Measurements from ENCODE around the gene SLA2.
"Not testable (repeated sequence)": the region's sequence is repeated elsewhere in the genome, so short reads cannot be mapped to it uniquely, and the experiment has no call there.

Gene SLA2

DNA sequence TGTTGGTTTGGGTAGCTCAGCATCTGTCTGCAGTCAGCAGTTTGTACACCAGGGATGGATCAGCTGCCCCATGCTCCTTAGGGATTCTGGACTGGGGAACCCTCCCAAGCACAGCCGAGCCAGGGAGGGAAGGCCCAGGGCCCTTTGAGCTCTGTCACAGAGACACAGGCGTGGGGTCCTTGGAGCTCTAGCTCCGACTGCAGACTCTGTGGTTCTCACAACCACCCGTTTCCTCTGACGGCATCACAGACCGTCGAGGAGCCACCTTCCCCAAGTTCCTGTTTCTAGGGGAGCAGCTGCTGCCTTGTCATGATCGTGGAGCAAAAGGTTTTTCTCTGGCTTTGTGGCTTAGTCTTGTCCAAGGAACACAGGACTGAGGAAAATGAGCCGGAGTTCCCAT lies at the start of gene SLA2:
TSS of gene SLA2 (minus strand) at position 199 of the 400 bp plus-strand sequence. CDS start 4,861 bp downstream, outside the sequence.
- peak; percentile 68 for DNase-seq

DNA sequence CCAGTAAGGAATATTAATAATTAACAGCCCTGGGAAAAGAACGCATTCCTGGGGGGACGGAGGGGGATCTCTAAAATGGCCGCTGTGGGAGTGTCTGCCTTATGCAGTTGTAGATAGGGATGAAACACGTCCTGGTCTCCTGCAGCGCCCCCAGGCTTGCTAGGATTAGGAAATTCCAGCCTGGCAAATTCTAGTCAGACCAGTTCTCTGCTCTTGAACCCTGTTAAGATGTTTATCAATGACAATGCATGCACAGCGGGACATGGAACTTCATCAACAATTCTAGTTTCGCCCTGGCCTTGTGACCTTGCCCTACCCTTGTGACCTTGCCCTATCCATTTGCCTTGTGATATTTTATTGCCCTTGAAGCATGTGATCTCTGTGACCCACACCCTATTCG lies 49.5 kb upstream of the SLA2 start:
- not testable (repeated sequence) for DNase-seq

DNA sequence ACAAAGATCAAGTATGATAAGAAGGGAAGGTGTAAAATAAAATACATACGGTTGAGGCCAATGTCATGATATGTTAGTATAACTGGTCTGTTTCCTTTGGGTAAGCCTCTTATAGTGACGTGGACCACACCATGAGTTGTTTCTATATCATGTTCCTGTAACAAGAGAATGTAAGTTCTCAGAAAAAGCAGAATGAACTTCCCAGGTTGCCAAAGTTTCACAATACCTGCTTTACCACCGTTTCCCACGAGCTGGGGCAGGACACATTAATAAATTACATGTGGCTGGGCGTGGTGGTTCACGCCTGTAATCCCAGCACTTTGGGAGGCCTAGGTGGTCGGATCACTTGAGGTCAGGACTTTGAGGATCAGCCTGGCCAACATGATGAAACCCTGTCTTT lies 42.6 kb upstream of the SLA2 start:
- DNase-seq, result no peak

- DNase-seq, result no peak
Measured at GRCh38 chr20:36687850-36688249, 41.9 kb upstream of the SLA2 start.

GRCh38 chr20:36686944-36687343 lies 40.9 kb upstream of the SLA2 start:
- no peak for DNase-seq

GRCh38 chr20:36686504-36686903 lies 40.5 kb upstream of the SLA2 start:
- no peak for DNase-seq

DNA sequence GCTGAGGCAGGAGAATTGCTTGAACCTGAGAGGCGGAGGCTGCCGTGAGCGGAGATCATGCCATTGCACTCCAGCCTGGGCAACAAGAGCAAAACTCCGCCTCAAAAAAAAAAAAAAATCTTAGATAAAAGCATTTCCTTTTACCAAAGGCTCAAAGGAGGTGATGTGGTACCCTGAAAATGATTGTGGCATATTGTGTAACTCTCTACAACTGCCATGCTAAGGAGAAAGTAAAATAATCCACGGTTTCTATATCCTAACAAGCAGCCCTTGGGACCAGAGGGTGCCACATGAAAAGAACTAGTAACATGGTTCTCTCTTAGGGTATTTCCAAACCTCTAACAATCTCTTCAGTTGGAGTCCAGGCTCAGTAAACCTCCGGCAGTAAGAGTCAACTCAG lies 38.8 kb upstream of the SLA2 start:
- DNase-seq, result no peak

GRCh38 chr20:36682311-36682710 lies 36.3 kb upstream of the SLA2 start:
- no peak for DNase-seq

GRCh38 chr20:36677422-36677771 lies 31.4 kb upstream of the SLA2 start:
- no peak for DNase-seq

GRCh38 chr20:36676701-36677421 lies 30.9 kb upstream of the SLA2 start:
- no peak for DNase-seq

GRCh38 chr20:36675545-36675944 lies 29.5 kb upstream of the SLA2 start:
- not testable (repeated sequence) for DNase-seq

- no peak for DNase-seq
Measured at GRCh38 chr20:36672991-36673390, 27.0 kb upstream of the SLA2 start.

GRCh38 chr20:36670665-36671357 lies 24.8 kb upstream of the SLA2 start:
- no peak for DNase-seq

DNA sequence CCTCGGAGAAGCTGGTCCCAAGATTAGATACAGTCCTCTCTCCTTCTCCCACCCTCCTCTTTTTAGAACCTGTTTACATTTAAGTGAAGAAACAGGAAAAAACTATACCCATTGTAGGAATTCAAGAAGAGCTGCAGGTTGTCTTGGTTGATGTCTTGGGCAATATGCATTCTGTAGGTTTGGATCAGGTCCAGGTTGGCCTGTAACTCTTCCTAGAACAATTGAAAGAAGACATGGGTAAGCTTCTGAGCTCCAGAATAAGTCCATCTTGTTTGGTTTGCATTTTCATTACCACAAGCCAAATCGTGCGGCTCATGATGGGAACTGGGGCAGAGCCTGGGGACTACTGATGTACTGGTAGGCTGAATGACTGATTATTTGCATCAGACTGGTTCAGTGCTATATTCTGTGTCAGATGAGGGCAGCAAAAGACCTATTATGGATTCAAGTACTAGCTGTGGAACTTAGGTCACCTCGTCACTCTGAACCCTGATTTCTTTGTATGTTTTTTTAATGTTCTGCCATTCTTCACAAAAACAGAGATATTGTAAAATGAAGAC lies 20.3 kb upstream of the SLA2 start:
- peak; percentile 2 for DNase-seq

- no peak for DNase-seq
Measured at GRCh38 chr20:36663031-36663430, 17.0 kb upstream of the SLA2 start.

DNA sequence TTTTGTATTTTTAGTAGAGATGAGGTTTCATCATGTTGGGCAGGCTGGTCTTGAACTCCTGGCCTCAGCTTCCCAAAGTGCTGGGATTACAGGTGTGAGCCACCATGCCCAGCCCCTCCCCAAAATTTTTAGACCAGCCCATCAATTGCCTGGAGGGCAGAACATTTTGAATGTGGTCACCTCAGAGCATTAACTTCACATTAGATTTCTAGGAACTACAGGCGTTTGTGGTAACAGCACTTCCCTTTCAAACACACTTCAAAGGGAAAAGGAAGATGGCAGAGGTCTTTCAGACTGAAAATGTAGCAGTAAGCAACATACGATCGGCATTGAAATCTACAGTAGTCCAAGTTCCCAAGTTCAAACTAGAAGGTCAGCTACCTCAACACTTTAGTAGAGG lies 12.3 kb upstream of the SLA2 start:
- DNase-seq, result peak; percentile 37

DNA sequence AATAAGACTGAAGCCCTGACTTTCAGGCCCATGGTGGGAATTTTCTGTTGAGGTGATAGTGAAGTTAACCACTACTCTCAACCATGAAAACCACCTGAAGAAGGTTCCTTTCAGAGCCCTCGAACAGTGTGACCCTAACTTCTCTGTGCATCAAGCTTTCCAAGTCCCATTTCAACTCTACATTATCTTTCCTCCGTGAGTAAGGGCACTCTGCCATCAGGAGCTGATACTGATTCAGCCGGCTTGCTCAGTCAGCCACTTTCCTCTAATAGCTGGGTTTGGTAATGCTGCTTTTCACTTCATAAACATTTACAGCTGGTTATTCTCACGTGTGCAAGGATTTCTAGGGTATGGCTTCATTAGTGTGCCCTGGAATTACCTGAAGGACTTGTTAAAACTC lies 10.7 kb upstream of the SLA2 start:
- no peak for DNase-seq

DNA sequence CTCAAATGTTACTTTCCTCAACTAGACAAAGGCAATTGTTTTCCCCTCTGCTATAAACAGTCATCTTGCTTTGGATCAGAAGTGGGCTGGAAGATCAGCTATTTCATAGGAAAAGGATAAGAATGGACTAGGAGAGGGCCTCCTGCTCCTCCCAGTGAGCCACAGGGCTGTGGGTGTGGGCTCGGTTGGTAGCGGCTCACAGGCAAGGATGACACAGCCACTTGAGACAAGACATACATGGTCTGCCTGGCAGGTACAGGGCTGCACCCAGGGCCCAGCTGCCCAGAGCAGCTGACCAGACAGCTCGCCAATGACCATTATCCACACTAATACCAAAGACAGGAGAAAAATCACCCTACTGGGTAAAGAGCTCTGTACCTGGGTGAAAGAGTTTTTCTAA lies 9.0 kb upstream of the SLA2 start:
- no peak for DNase-seq

DNA sequence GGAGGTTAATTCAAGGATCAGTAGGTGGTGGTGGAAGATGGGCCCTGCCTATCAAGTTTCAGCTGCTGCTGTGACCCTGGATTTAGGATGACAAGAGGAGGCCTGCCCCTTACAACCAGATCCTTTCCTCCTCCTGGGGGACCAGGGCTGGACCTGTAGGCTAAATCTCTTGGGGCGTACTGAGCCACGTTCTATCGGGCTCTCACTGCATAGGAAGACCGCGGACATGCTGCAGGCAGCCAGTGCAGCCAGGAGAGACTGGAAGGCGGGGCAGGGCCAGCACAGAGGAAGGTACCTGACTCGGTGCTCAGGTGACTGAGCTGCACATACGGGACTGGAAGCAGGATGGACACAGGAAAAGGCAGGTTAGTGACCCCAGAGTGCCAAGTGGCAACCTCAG lies 8.5 kb upstream of the SLA2 start:
- no peak for DNase-seq

DNA sequence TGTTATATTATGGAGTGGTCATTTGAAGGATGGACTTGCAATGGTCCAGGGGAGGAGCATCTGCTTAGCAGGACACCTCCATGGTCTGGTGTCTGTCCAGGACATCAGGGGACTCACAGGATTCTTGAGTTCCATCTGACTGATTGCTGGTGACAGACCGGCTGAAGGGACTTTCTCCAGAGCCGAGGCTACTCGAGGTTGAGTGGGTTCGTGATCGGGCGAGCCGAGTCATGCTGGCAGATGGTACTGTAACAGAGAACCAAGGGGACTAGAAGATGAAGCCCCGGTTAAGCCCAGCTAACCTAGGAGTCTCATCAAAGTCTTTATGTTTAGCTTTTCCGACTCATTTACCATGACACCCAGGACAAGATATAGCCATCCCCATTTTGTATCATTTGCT lies 7.5 kb upstream of the SLA2 start:
- no peak for DNase-seq

- no peak for DNase-seq
Measured at GRCh38 chr20:36647196-36648121, 1.5 kb upstream of the SLA2 start.

- DNase-seq, result no peak
Measured at GRCh38 chr20:36646678-36647077, 682 bp upstream of the SLA2 start.

DNA sequence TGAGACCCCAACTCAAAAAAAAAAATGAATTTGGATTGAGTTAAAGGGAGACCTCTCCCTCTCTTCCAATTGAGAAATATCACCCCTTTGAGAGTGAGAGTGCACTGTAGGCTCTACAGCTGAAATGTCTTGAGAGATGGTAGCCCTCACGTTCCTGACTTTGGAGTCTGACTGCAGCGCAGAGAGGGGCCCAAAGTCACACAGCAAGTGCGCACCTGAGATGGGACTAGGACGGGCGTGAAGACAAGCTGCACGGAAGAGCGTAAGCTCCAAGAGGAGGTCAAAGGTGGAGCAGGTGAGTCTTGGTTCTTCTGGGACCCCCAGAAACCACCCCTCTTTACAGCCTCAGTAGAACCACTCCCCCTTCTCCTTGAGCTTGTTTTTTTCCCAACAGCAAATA lies 643 bp downstream of the SLA2 start:
- no peak for DNase-seq
